RWPE2 (cell line): ENCODE results near the gene SPINT3.

Experiments
- ATAC-seq: fragments of 200-7000 bp; cut with Tn5 transposase; 3 replicates; pipeline ENCODE4 v1.9.1; 2021; ENCODE audit warnings: low read depth
- DNase-seq: peaks from one replicate; pipeline ENCODE4 v3.0.0-alpha.2; 2020; ENCODE audit warnings: low spot score
- H3K27ac ChIP-seq: fragments of 450-650 bp; 2 replicates; pipeline ENCODE4 v1.5.1; 2017; ENCODE audit warnings: mild to moderate bottlenecking; ENCODE audit not compliant: poor library complexity, severe bottlenecking
- H3K27me3 ChIP-seq: fragments of 250-450 bp; sonication (Bioruptor Pico); 2 replicates; pipeline ENCODE4 v1.5.1; 2021; ENCODE audit warnings: mild to moderate bottlenecking, moderate library complexity; ENCODE audit not compliant: insufficient read depth, poor library complexity, severe bottlenecking
- H3K36me3 ChIP-seq: fragments of 250-450 bp; sonication (Bioruptor Pico); 2 replicates; pipeline ENCODE4 v1.5.1; 2020; ENCODE audit warnings: low read depth, mild to moderate bottlenecking, moderate library complexity
- H3K4me1 ChIP-seq: fragments of 250-450 bp; sonication (Bioruptor Pico); 2 replicates; pipeline ENCODE4 v1.5.1; 2021; ENCODE audit warnings: mild to moderate bottlenecking, moderate library complexity; ENCODE audit not compliant: insufficient read depth, poor library complexity, severe bottlenecking
- H3K4me3 ChIP-seq: fragments of 250-450 bp; sonication (Bioruptor Pico); 2 replicates; pipeline ENCODE4 v1.5.1; 2021; ENCODE audit warnings: mild to moderate bottlenecking, moderate library complexity; ENCODE audit not compliant: severe bottlenecking
- H3K9me3 ChIP-seq: fragments of 250-450 bp; sonication (Bioruptor Pico); 2 replicates; pipeline ENCODE4 v1.5.1; 2021; ENCODE audit warnings: mild to moderate bottlenecking, moderate library complexity; ENCODE audit not compliant: severe bottlenecking
- TF ChIP-seq, protein P1 (sequence below): fragments of 450-650 bp; IDR thresholded peaks from one replicate; pipeline ENCODE4 v1.5.1; 2017; ENCODE audit warnings: mild to moderate bottlenecking, moderate library complexity; ENCODE audit not compliant: poor library complexity, severe bottlenecking

Gene SPINT3

GRCh38 chr20:45506398-45506797 lies 9.0 kb downstream of the SPINT3 start:
- H3K4me3 ChIP-seq: no peak overlapping the region
- no peaks in the 10 kb centered on the region for H3K36me3 ChIP-seq
- peaks cover 5% of the 10 kb centered on the region for H3K27me3 ChIP-seq
- H3K4me1 ChIP-seq: peaks cover 14% of the 10 kb centered on the region
- H3K27ac ChIP-seq: no peak overlapping the region
- no peak for DNase-seq
- no peaks in the 10 kb centered on the region for H3K9me3 ChIP-seq
- TF ChIP-seq, protein P1, sequence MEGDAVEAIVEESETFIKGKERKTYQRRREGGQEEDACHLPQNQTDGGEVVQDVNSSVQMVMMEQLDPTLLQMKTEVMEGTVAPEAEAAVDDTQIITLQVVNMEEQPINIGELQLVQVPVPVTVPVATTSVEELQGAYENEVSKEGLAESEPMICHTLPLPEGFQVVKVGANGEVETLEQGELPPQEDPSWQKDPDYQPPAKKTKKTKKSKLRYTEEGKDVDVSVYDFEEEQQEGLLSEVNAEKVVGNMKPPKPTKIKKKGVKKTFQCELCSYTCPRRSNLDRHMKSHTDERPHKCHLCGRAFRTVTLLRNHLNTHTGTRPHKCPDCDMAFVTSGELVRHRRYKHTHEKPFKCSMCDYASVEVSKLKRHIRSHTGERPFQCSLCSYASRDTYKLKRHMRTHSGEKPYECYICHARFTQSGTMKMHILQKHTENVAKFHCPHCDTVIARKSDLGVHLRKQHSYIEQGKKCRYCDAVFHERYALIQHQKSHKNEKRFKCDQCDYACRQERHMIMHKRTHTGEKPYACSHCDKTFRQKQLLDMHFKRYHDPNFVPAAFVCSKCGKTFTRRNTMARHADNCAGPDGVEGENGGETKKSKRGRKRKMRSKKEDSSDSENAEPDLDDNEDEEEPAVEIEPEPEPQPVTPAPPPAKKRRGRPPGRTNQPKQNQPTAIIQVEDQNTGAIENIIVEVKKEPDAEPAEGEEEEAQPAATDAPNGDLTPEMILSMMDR: no peak
- ATAC-seq: no peak

DNA sequence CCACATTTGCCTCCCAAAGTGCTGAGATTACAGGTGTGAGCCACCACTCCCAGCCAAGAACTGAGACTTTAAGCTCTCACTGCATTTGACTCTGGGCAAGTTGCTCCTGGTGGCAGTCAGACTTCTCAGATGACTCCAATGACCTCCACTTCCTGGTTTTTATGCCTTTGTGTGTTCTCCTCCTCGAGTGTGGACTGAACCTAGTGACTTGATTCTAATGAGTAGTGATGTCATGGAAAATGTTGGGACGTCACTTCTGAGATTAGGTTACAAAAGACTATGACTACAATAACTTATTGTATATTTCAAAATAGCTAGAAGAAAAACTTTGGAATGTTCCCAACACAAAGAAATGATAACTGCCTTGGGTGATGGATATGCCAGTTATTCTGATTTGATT lies 12.0 kb downstream of the SPINT3 start:
- Histone ChIP-seq H3K9me3 (no peaks in the 10 kb centered on the region), H3K36me3 (no peaks in the 10 kb centered on the region), H3K4me1 (peaks cover 14% of the 10 kb centered on the region), H3K27me3 (peaks cover 16% of the 10 kb centered on the region), H3K4me3 (no peak overlapping the region), H3K27ac (no peak overlapping the region)
- TF ChIP-seq, protein P1: no peak
- ATAC-seq (no peak), DNase-seq (no peak)

GRCh38 chr20:45502561-45502960 lies 12.9 kb downstream of the SPINT3 start:
- no peak overlapping the region for H3K27ac ChIP-seq
- no peak for ATAC-seq
- no peak for DNase-seq
- no peak overlapping the region for H3K4me3 ChIP-seq
- H3K36me3 ChIP-seq: no peaks in the 10 kb centered on the region
- H3K4me1 ChIP-seq: peaks cover 12% of the 10 kb centered on the region
- TF ChIP-seq, protein P1: no peak
- H3K27me3 ChIP-seq: peaks cover 16% of the 10 kb centered on the region
- no peaks in the 10 kb centered on the region for H3K9me3 ChIP-seq

DNA sequence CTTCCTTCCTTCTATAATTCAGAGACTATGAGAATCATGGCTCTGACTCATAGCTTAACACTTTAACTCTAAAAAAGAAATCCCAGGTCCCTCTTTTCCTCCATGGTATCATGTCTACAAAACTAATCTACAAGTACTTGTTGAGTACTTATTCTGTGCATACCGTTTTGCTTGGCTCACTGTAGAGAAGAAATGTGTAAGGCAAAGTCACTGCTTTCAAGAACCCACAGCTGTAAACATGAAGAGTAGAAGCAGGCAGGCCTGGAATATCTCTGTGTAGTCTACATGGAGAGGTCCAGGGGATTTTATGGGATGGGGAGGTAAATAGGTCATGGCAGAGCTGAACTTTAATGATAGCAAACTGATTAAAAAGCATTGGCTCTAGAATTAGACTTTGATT lies 13.8 kb downstream of the SPINT3 start:
- DNase-seq (no peak), ATAC-seq (no peak)
- Histone ChIP-seq H3K4me1 (peaks cover 2% of the 10 kb centered on the region), H3K36me3 (no peaks in the 10 kb centered on the region), H3K9me3 (no peaks in the 10 kb centered on the region), H3K27me3 (peaks cover 16% of the 10 kb centered on the region), H3K4me3 (no peak overlapping the region), H3K27ac (no peak overlapping the region)
- TF ChIP-seq, protein P1: no peak

DNA sequence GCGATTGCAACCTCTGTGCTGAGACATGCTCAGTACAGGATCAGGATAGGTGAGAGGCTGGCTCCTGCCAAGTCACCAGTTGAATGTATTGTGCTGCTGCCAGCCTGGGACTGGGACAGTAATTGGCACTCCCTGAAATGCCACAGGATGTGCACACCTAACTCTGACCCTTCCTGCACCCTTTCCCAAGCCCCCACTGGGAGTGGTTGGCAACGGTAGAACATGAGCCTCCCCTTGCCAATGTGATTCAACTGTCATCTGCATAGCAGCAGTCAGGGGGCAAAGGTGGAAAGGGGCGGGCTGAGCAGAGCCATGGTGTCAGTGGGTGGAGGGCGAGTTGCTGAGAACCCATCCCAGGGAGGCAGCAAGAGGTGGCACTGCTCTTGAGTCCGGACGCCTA lies 15.4 kb downstream of the SPINT3 start:
- Histone ChIP-seq H3K4me1 (no peaks in the 10 kb centered on the region), H3K36me3 (no peaks in the 10 kb centered on the region), H3K27me3 (peaks cover 25% of the 10 kb centered on the region), H3K4me3 (no peak overlapping the region), H3K27ac (no peak overlapping the region), H3K9me3 (no peaks in the 10 kb centered on the region)
- ATAC-seq (peak; percentile 35), DNase-seq (no peak)
- TF ChIP-seq, protein P1: no peak
